ENCODE results near the gene MRPL42. TPM values are rescaled to one million over a fixed set of nuclear protein-coding genes. Genes with fewer than 3 reads are reported as not detected.

MRPL42 gene
- polyA plus RNA-seq, 4 donors = 41.3 to 64.7 (median 47.9) TPM

DNA sequence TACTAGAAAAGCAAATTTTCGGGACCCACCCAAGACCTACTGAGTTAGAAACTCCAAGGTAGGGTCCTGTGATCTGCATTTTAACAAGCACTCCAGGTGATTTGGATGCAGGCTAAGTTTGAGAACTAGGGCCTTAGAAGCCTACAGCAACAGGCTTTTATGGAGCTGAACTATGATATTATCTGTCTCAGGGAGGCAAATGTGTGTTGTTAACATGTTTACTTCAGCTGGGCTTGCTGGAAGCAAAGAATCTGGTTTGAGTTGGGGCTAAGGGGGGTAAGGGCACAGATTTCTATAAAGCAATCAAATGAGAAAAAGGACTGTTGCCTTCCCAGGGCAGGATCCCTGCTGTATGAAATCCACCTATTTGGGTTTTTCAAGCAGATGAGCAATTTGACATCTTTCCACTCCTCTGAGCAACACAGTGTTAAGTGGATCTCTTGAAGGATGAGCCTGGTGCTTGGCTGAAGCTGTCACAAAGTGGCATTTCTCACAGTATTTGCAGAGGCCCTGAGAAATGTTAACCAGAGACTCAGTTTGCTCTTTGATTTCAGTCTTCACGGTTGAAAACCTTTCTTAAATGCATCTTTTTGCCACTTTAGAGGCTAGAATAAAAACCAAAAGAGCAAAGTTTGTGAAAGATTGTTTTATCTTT is 68.9 kb downstream of the MRPL42 start:
- FAIRE-seq = no peak
- Histone ChIP-seq H3K27me3 (ENCODE audit: control insufficient read depth in 3 of 3, insufficient read depth in 3 of 3, low read length in 3 of 3) (no peaks in the 10 kb centered on the region), H3K36me3 (ENCODE audit: control insufficient read depth in 3 of 3, insufficient read depth in 2 of 3, low read depth in 1 of 3, low read length in 3 of 3) (no peaks in the 10 kb centered on the region)

DNA sequence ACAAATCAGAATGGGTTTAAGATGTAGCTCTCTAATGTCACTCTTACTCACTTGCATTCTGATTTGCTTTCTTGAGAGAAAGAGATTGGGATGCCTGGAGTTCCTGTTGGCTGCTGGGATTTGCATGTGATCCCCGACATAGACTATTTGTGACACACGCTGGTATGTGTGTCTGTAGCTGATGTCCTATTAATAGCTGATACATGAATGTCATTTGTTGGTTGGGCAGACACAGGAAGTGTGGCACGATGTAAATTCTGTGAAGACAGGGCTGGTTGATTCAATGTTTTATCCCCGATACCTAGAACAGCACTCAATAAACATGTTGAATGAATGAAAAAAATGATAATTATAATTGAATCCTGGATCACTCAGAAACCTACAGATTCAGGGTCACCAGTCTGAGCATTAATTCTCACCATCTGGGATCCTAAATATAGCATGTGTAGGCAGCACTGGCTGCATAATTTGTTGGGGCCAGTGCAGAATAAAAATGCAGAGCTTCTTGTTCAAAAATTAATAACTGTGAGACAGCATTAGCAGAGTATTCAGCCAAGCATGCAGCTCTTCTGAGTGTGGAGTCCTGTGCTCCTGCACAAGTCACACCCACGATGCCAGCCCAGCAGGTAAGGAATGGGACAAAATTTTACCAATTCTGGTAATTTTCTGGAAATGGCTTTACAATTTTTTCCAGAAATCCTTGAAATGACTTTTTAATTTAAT is 69.6 kb downstream of the MRPL42 start:
- Histone ChIP-seq H3K27me3 (ENCODE audit: control insufficient read depth in 3 of 3, insufficient read depth in 3 of 3, low read length in 3 of 3) (no peaks in the 10 kb centered on the region), H3K4me3 (ENCODE audit: low read depth in 1 of 3, low read length in 3 of 3) (no peak overlapping the region), H3K4me1 (ENCODE audit: control insufficient read depth in 3 of 3, insufficient read depth in 2 of 3, low read depth in 1 of 3, low read length in 2 of 3) (no peaks in the 10 kb centered on the region), H3K27ac (ENCODE audit: low read depth in 1 of 3, low read length in 2 of 3) (no peak overlapping the region), H3K36me3 (ENCODE audit: control insufficient read depth in 3 of 3, insufficient read depth in 2 of 3, low read depth in 1 of 3, low read length in 3 of 3) (no peaks in the 10 kb centered on the region), H3K9me3 (ENCODE audit: control insufficient read depth in 2 of 2, insufficient read depth in 1 of 2, low read depth in 1 of 2, low read length in 1 of 2) (no peaks in the 10 kb centered on the region)
- WGBS, 3 donors = 55 to 72% (median 60%) methylated on average over 5 of the region's 5 CpGs
- DNase-seq = no peak
- FAIRE-seq = no peak

More for the DNA sequence above, 68.9 kb downstream of the MRPL42 start:
- no peak overlapping the region for H3K4me3 ChIP-seq (ENCODE audit: low read depth in 1 of 3, low read length in 3 of 3)
- DNase-seq = no peak
- 74 to 80% (median 77%) methylated on average over 2 of the region's 2 CpGs for WGBS, 3 donors
- no peaks in the 10 kb centered on the region for H3K4me1 ChIP-seq (ENCODE audit: control insufficient read depth in 3 of 3, insufficient read depth in 2 of 3, low read depth in 1 of 3, low read length in 2 of 3)
- no peaks in the 10 kb centered on the region for H3K9me3 ChIP-seq (ENCODE audit: control insufficient read depth in 2 of 2, insufficient read depth in 1 of 2, low read depth in 1 of 2, low read length in 1 of 2)
- H3K27ac ChIP-seq (ENCODE audit: low read depth in 1 of 3, low read length in 2 of 3) = no peak overlapping the region

DNA sequence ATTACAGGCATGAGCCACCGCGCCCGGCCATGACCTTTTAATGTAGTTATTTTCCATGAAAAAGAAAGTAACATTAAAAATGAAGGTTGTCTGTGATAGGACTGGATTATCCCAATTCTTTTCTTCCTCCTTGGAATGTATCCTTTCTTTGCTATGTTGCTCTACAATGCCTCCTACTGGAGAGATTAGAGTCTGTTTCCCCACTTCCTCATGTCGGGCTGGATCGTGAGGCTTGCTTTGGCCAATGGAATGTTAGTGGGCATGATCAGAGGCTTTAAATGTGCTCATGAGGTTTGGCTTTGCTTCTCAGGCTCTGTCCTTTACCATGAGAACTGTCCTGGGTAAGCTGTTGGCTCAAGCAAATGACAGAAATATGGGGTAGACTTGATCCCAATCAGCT is 70.5 kb downstream of the MRPL42 start:
- H3K36me3 ChIP-seq (ENCODE audit: control insufficient read depth in 3 of 3, insufficient read depth in 2 of 3, low read depth in 1 of 3, low read length in 3 of 3) = peaks cover 0 to under 1% (median 0%) of the 10 kb centered on the region in 3 donors
- no peaks in the 10 kb centered on the region for H3K9me3 ChIP-seq (ENCODE audit: control insufficient read depth in 2 of 2, insufficient read depth in 1 of 2, low read depth in 1 of 2, low read length in 1 of 2)
- DNase-seq = no peak
- 93 to 98% (median 94%) methylated on average over 5 of the region's 5 CpGs for WGBS, 3 donors
- H3K27ac ChIP-seq (ENCODE audit: low read depth in 1 of 3, low read length in 2 of 3) = no peak overlapping the region
- FAIRE-seq = no peak
- no peaks in the 10 kb centered on the region for H3K27me3 ChIP-seq (ENCODE audit: control insufficient read depth in 3 of 3, insufficient read depth in 3 of 3, low read length in 3 of 3)
- H3K4me3 ChIP-seq (ENCODE audit: low read depth in 1 of 3, low read length in 3 of 3) = no peak overlapping the region
- H3K4me1 ChIP-seq (ENCODE audit: control insufficient read depth in 3 of 3, insufficient read depth in 2 of 3, low read depth in 1 of 3, low read length in 2 of 3) = no peaks in the 10 kb centered on the region

DNA sequence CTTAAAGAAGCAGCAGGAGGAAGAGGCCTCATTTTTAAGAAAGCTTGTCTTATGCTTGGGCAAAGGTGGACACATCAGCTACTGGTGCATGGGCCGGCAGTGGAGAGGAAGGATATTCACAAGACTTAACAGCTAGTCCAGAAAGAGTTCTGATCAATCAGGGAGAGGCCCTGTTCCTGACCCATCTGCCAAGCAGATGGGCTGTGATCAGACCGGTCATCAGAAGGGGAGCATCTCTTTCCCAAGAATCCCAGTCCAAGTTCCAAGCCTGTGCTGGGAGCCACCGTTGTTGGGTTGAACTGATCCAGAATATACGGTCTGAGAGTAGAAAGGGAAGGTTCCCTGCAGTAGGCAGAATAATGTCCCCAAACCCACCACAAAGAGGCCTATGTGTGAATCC is 72.5 kb downstream of the MRPL42 start:
- Histone ChIP-seq H3K36me3 (ENCODE audit: control insufficient read depth in 3 of 3, insufficient read depth in 2 of 3, low read depth in 1 of 3, low read length in 3 of 3) (peaks cover 0 to 5% (median 0%) of the 10 kb centered on the region in 3 donors), H3K27ac (ENCODE audit: low read depth in 1 of 3, low read length in 2 of 3) (no peak overlapping the region), H3K4me1 (ENCODE audit: control insufficient read depth in 3 of 3, insufficient read depth in 2 of 3, low read depth in 1 of 3, low read length in 2 of 3) (no peaks in the 10 kb centered on the region), H3K27me3 (ENCODE audit: control insufficient read depth in 3 of 3, insufficient read depth in 3 of 3, low read length in 3 of 3) (no peaks in the 10 kb centered on the region), H3K4me3 (ENCODE audit: low read depth in 1 of 3, low read length in 3 of 3) (no peak overlapping the region), H3K9me3 (ENCODE audit: control insufficient read depth in 2 of 2, insufficient read depth in 1 of 2, low read depth in 1 of 2, low read length in 1 of 2) (no peaks in the 10 kb centered on the region)
- FAIRE-seq (no peak), DNase-seq (no peak)
- 89 to 96% (median 95%) methylated on average over 4 of the region's 4 CpGs for WGBS, 3 donors

DNA sequence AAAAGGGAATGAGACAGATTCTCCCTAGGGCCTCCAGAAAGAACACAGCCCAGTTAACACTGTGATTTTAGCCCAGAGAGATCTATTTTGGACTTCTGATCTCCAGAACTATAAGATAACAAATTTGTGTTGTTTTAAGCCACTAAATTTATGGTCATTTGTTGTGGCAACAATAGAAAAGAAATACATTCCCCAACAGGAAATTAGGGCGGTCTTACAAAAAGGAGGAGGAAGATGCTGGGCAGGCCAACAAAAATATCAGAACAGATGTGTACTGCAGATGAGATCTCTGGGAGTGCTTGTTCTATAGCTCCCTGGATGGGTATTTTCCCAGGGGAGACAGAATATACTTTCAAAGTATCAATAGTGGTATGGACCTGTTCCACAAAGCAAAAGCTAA is 73.2 kb downstream of the MRPL42 start:
- no peak for FAIRE-seq

DNA sequence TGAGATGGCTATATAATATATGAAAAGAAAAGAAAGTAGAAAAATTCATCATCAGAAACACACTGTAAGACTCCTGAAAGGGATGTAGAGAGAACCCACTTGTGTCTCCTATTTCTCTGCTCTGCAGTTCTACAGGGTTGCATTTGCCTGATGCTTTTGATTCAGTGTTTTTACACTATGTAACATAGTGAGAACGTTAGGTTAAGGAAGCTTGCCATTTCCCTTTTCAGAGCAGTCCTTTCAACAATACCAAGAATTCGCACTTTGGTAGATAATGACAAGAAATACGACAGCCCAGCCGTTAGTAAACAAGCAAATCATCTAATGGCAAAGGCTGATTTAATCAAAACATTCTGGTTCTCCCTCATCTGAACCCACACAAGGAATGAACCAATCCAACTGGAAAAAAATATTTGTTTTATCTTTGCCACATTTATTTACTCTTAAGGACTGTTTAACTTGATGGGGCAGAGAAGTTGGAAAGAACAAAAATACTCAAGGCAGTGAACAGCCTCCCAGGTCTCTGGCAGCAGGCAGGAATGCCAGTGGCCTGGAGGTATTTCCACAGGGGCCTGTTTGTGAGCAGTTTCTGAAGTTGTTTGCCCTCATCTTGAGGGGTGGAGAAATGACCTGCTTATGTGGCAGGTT is 74.4 kb downstream of the MRPL42 start:
- FAIRE-seq = no peak
- H3K9me3 ChIP-seq (ENCODE audit: control insufficient read depth in 2 of 2, insufficient read depth in 1 of 2, low read depth in 1 of 2, low read length in 1 of 2) = no peaks in the 10 kb centered on the region

More for the DNA sequence above, 73.2 kb downstream of the MRPL42 start:
- Histone ChIP-seq H3K27me3 (ENCODE audit: control insufficient read depth in 3 of 3, insufficient read depth in 3 of 3, low read length in 3 of 3) (no peaks in the 10 kb centered on the region), H3K9me3 (ENCODE audit: control insufficient read depth in 2 of 2, insufficient read depth in 1 of 2, low read depth in 1 of 2, low read length in 1 of 2) (no peaks in the 10 kb centered on the region), H3K36me3 (ENCODE audit: control insufficient read depth in 3 of 3, insufficient read depth in 2 of 3, low read depth in 1 of 3, low read length in 3 of 3) (peaks cover 0 to 5% (median 0%) of the 10 kb centered on the region in 3 donors), H3K4me3 (ENCODE audit: low read depth in 1 of 3, low read length in 3 of 3) (no peak overlapping the region), H3K4me1 (ENCODE audit: control insufficient read depth in 3 of 3, insufficient read depth in 2 of 3, low read depth in 1 of 3, low read length in 2 of 3) (no peaks in the 10 kb centered on the region), H3K27ac (ENCODE audit: low read depth in 1 of 3, low read length in 2 of 3) (no peak overlapping the region)
- DNase-seq = no peak
- 80 to 92% (median 88%) methylated on average over 1 of the region's 1 CpG for WGBS, 3 donors

DNA sequence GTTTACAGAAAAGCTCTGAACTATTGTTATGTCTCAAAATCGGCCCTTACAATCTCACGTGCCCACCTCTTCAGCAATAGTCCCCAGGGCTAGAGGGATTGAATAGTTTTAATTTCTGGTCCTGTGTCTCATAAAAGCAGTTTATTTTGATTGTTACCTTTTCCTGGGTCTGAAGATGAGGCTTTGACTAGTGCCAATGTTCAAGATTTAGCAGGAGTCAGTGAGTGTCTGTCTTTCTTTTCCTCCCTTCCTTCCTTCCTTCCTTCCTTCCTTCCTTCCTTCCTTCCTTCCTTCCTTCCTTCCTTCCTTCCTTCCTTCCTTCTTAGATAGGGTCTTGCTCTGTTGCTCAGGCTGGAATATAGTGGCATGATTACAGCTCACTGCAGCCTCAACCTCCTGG is 80.5 kb downstream of the MRPL42 start:
- no peak for FAIRE-seq
- Histone ChIP-seq H3K27ac (ENCODE audit: low read depth in 1 of 3, low read length in 2 of 3) (no peak overlapping the region), H3K36me3 (ENCODE audit: control insufficient read depth in 3 of 3, insufficient read depth in 2 of 3, low read depth in 1 of 3, low read length in 3 of 3) (peaks cover 0 to 9% (median 0%) of the 10 kb centered on the region in 3 donors), H3K27me3 (ENCODE audit: control insufficient read depth in 3 of 3, insufficient read depth in 3 of 3, low read length in 3 of 3) (no peaks in the 10 kb centered on the region), H3K4me3 (ENCODE audit: low read depth in 1 of 3, low read length in 3 of 3) (no peak overlapping the region), H3K9me3 (ENCODE audit: control insufficient read depth in 2 of 2, insufficient read depth in 1 of 2, low read depth in 1 of 2, low read length in 1 of 2) (no peaks in the 10 kb centered on the region), H3K4me1 (ENCODE audit: control insufficient read depth in 3 of 3, insufficient read depth in 2 of 3, low read depth in 1 of 3, low read length in 2 of 3) (no peaks in the 10 kb centered on the region)
- 87 to 89% (median 88%) methylated on average over 2 of the region's 2 CpGs for WGBS, 3 donors
- no peak for DNase-seq

More for the DNA sequence above, 74.4 kb downstream of the MRPL42 start:
- DNase-seq = no peak
- H3K4me3 ChIP-seq (ENCODE audit: low read depth in 1 of 3, low read length in 3 of 3) = no peak overlapping the region
- no peaks in the 10 kb centered on the region for H3K4me1 ChIP-seq (ENCODE audit: control insufficient read depth in 3 of 3, insufficient read depth in 2 of 3, low read depth in 1 of 3, low read length in 2 of 3)
- H3K27me3 ChIP-seq (ENCODE audit: control insufficient read depth in 3 of 3, insufficient read depth in 3 of 3, low read length in 3 of 3) = no peaks in the 10 kb centered on the region
- peaks cover 0 to 5% (median 0%) of the 10 kb centered on the region in 3 donors for H3K36me3 ChIP-seq (ENCODE audit: control insufficient read depth in 3 of 3, insufficient read depth in 2 of 3, low read depth in 1 of 3, low read length in 3 of 3)
- no peak overlapping the region for H3K27ac ChIP-seq (ENCODE audit: low read depth in 1 of 3, low read length in 2 of 3)
- 54 to 60% (median 59%) methylated on average over 4 of the region's 4 CpGs for WGBS, 3 donors

DNA sequence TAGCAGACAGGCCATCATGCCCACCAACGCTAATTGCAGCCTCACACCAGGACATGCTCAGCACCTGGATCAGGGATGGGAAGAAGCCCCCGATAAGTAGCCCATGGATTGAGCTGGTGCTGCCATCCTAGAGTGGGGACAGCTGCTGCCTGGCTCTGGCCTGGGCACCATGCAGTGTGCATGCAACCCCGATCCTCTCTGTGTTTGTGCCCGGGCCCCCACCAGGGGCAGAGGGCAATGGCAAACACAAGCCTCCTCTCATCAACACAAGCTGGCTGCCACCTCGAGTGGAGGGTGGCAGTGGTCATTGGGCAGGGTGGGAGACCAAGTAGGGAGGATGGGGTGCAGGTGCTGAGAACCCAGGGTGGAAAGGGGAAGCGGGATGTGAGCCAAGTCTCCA is 81.9 kb downstream of the MRPL42 start:
- no peak overlapping the region for H3K4me3 ChIP-seq (ENCODE audit: low read depth in 1 of 3, low read length in 3 of 3)
- H3K27me3 ChIP-seq (ENCODE audit: control insufficient read depth in 3 of 3, insufficient read depth in 3 of 3, low read length in 3 of 3) = no peaks in the 10 kb centered on the region
- 78 to 88% (median 83%) methylated on average over 6 of the region's 6 CpGs for WGBS, 3 donors
- FAIRE-seq = no peak
- no peak for DNase-seq
- H3K36me3 ChIP-seq (ENCODE audit: control insufficient read depth in 3 of 3, insufficient read depth in 2 of 3, low read depth in 1 of 3, low read length in 3 of 3) = peaks cover 0 to 5% (median 0%) of the 10 kb centered on the region in 3 donors
- H3K27ac ChIP-seq (ENCODE audit: low read depth in 1 of 3, low read length in 2 of 3) = no peak overlapping the region
- H3K9me3 ChIP-seq (ENCODE audit: control insufficient read depth in 2 of 2, insufficient read depth in 1 of 2, low read depth in 1 of 2, low read length in 1 of 2) = peaks cover 0 to 3% of the 10 kb centered on the region in 2 donors
- no peaks in the 10 kb centered on the region for H3K4me1 ChIP-seq (ENCODE audit: control insufficient read depth in 3 of 3, insufficient read depth in 2 of 3, low read depth in 1 of 3, low read length in 2 of 3)
